Measurements from ENCODE around the gene SCN7A. TPM values are rescaled to one million over a fixed set of nuclear protein-coding genes. Genes with fewer than 3 reads are reported as not detected.

Gene SCN7A
- total RNA-seq, 2 experiments from 2014 or later = not detected

DNA sequence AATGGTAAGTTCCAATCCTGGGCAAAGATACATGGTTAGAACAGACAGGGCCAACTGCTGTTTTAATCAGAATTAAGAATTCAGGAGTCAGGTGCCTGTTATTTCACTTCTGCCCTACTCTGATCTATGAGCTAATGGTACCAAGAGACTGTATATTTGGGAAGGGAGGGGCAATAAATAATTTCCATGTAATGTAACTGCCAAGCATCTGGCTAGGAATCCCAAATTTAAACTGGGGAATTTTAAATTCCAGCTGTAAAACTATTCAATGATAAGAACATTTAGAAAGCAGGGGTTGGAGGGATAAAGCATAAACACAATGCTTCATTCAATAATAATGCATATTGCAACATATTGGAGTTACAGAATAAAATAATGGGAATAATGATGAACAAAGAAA is 49.7 kb downstream of the SCN7A start:
- Mint-ChIP-seq H3K9me3 (peaks cover 1% of the 10 kb centered on the region), H3K36me3 (ENCODE audit: low read depth) (no peaks in the 10 kb centered on the region), H3K27me3 (ENCODE audit: low read depth) (peaks cover 2% of the 10 kb centered on the region), H3K27ac (no peak overlapping the region), H3K4me1 (ENCODE audit: low read depth) (no peaks in the 10 kb centered on the region), H3K4me3 (no peak overlapping the region)
- intact Hi-C loops (cut with micrococcal nuclease) = no loop called here
- CTCF ChIA-PET = no interaction called here
- no peak for DNase-seq

DNA sequence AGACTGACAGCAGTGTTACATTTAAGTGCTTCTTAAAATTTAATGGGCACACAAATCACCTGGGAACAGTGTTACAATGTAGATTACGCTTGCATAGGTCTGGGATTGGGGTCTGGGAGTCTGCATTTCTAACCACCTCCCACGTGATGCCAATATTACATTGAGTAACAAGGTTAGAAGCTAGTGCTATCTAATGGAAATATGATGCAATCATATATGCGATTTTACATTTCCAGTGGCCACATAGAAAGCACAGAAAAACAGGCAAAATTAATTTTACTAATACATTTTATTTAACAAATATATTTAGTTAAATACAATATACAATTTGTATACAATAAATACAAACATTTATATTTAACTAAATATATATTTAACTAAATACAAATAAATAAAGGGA is 53.7 kb downstream of the SCN7A start:
- no peak overlapping the region for H3K27ac Mint-ChIP-seq

DNA sequence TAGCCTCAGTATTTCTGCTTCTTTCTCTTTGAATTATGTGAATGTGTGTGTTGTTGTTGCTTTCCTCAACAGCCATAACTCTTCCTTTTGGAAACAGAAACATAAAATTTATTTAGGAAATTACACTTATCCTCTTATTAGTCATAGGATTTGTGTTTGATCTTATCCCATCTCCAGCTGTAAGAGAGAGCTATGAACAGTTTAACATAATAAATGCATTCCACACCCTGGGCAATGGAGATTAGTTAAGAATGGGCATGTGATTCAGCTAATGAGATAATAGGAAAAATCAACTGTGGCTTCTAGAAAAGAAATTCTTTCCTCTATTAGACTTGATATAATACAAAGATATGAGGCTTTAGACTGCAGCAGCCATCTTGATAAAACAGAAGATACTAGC is 55.0 kb downstream of the SCN7A start:
- no peak for DNase-seq
- intact Hi-C loops (cut with micrococcal nuclease) = no loop called here
- H3K9me3 Mint-ChIP-seq = no peaks in the 10 kb centered on the region
- CTCF ChIA-PET = no interaction called here
- H3K4me3 Mint-ChIP-seq = no peak overlapping the region
- H3K27me3 Mint-ChIP-seq (ENCODE audit: low read depth) = no peaks in the 10 kb centered on the region
- H3K27ac Mint-ChIP-seq = no peak overlapping the region
- H3K4me1 Mint-ChIP-seq (ENCODE audit: low read depth) = no peaks in the 10 kb centered on the region
- no peaks in the 10 kb centered on the region for H3K36me3 Mint-ChIP-seq (ENCODE audit: low read depth)

More for the DNA sequence above, 53.7 kb downstream of the SCN7A start:
- intact Hi-C loops (cut with micrococcal nuclease) = no loop called here
- Mint-ChIP-seq H3K4me3 (no peak overlapping the region), H3K9me3 (no peaks in the 10 kb centered on the region), H3K27me3 (ENCODE audit: low read depth) (no peaks in the 10 kb centered on the region), H3K4me1 (ENCODE audit: low read depth) (no peaks in the 10 kb centered on the region), H3K36me3 (ENCODE audit: low read depth) (no peaks in the 10 kb centered on the region)
- DNase-seq = no peak
- CTCF ChIA-PET = no interaction called here

DNA sequence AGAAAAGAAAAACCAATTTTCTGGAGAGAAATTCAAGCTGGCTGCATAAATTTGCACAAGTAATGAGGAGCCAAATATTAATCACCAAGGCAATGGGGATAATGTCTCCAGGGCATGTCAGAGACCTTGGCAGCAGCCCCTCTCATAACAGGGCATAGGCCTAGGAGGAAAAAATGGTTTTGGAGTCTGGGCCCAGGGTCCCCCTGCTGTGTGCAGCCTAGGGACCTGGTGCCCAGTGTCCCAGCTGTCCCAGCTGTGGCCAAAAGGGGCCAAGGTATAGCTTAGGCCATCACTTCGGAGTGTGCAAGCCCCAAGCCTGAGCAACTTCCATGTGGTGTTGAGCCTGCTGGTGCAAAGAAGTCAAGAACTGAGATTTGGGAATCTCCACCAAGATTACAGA is 57.1 kb downstream of the SCN7A start:
- DNase-seq = no peak
- Mint-ChIP-seq H3K27ac (no peak overlapping the region), H3K9me3 (no peaks in the 10 kb centered on the region), H3K4me3 (no peak overlapping the region), H3K27me3 (ENCODE audit: low read depth) (no peaks in the 10 kb centered on the region), H3K36me3 (ENCODE audit: low read depth) (no peaks in the 10 kb centered on the region), H3K4me1 (ENCODE audit: low read depth) (no peaks in the 10 kb centered on the region)
- intact Hi-C loops (cut with micrococcal nuclease) = no loop called here
- CTCF ChIA-PET = no interaction called here

DNA sequence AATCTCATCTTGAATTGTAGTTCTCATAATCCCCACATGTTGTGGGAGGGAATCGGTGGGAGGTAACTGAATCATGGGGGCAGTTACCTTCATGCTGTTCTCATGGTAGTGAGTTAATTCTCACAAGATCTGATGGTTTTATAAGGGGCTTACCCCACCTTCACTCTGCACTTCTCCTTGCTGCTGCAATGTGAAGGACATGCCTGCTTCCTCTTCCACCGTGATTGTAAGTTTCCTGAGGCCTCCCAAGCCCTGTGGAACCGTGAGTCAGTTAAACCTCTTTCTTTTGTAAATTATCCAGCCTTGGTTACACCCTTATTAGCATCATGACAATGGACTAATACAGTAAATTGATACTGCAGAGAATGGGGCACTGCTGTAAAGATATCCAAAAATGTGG is 57.9 kb downstream of the SCN7A start:
- CTCF ChIA-PET = no interaction called here
- no peaks in the 10 kb centered on the region for H3K36me3 Mint-ChIP-seq (ENCODE audit: low read depth)
- H3K4me3 Mint-ChIP-seq = no peak overlapping the region
- H3K4me1 Mint-ChIP-seq (ENCODE audit: low read depth) = no peaks in the 10 kb centered on the region
- no peaks in the 10 kb centered on the region for H3K27me3 Mint-ChIP-seq (ENCODE audit: low read depth)
- DNase-seq = no peak
- H3K9me3 Mint-ChIP-seq = no peaks in the 10 kb centered on the region
- H3K27ac Mint-ChIP-seq = no peak overlapping the region
- intact Hi-C loops (cut with micrococcal nuclease) = no loop called here

DNA sequence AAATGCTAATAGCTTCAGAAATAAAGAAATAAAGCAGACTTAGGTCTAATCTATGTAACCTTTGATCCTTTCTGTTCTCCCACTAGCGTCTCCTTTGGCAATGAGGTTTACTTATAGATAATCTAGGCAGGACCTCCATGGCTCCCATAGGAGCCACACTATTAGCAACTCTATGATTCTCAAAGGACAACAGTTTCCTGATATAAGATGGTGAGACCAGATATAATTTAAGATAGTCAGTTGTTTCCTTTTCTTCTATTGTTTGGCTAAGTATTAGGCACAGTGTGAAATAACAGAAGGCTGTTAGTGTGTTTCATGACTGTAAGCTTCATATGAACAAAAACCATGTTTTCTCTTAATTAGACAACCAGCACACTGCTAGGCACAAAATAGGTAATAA is 59.6 kb downstream of the SCN7A start:
- Mint-ChIP-seq H3K36me3 (ENCODE audit: low read depth) (no peaks in the 10 kb centered on the region), H3K27ac (no peak overlapping the region), H3K4me3 (no peak overlapping the region), H3K27me3 (ENCODE audit: low read depth) (no peaks in the 10 kb centered on the region), H3K4me1 (ENCODE audit: low read depth) (no peaks in the 10 kb centered on the region), H3K9me3 (no peaks in the 10 kb centered on the region)
- intact Hi-C loops (cut with micrococcal nuclease) = no loop called here
- CTCF ChIA-PET = no interaction called here
- DNase-seq = no peak

DNA sequence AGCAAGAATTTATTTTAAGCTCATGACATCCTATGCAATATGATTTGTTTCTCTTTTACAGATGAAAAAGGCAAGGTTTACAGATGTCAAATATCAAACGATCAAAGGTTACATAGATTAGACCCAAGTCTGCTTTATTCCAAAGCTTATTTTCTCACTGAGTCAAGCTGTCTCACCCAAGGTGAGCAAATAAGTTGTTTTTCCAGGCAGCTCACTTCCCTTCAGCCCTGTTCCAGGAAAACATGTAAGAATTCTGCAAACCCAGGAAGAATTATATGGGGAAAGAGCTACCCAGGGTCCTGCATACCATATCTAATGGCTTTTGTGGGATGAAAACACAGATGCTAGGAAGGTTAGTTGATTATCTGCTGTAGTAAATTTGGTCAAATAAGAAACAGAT is 60.6 kb downstream of the SCN7A start:
- DNase-seq = no peak
- intact Hi-C loops (cut with micrococcal nuclease) = no loop called here
- Mint-ChIP-seq H3K36me3 (ENCODE audit: low read depth) (no peaks in the 10 kb centered on the region), H3K27ac (no peak overlapping the region), H3K27me3 (ENCODE audit: low read depth) (no peaks in the 10 kb centered on the region), H3K9me3 (no peaks in the 10 kb centered on the region), H3K4me1 (ENCODE audit: low read depth) (no peaks in the 10 kb centered on the region), H3K4me3 (no peak overlapping the region)
- CTCF ChIA-PET = no interaction called here

DNA sequence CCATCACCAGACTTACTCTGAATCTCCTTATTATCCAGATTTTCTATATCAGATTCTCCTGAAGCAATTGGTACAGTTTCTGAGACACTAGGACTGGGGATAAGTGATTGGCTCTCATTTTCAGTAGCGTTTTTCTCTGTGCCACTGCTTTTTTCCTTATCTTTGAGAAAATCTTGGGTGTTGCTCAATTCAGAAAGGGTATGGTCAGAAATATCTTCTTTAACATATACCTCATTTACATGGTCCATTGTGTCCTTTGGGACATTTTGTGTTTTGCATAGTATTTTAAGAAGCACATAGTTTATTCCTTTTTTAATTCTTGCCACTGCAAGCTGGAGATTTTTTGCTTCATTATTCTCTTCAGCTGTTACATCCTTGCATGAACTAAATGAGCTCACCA is 61.7 kb downstream of the SCN7A start:
- CTCF ChIA-PET = interaction anchor here (0.6 kb wide), 1 partner anchor 529 kb away, joined by 3 read pairs; no protein-coding TSS in a partner anchor
- no peak overlapping the region for H3K4me3 Mint-ChIP-seq
- no peak overlapping the region for H3K27ac Mint-ChIP-seq
- DNase-seq = no peak
- no peaks in the 10 kb centered on the region for H3K4me1 Mint-ChIP-seq (ENCODE audit: low read depth)
- H3K27me3 Mint-ChIP-seq (ENCODE audit: low read depth) = no peaks in the 10 kb centered on the region
- H3K36me3 Mint-ChIP-seq (ENCODE audit: low read depth) = no peaks in the 10 kb centered on the region
- no peaks in the 10 kb centered on the region for H3K9me3 Mint-ChIP-seq
- intact Hi-C loops (cut with micrococcal nuclease) = no loop called here

DNA sequence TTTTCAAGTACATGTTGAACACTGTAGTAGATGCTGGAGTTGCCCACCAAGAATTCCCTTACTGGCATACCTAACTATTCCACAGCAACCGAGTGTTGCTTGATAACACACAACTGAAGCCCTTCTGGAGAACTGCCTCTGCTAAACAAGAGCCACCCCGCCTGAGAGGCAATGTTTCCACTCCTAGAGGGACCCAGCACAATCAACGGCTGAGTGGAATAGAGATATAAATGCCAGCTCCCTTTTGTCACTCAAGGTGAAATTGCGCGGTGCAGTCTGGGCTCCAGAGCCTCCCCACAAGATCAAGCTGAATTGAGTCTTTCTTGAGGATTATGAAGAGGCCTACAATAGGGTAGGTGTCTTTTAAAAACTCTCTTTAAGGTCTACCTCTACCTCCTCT is 69.2 kb downstream of the SCN7A start:
- Mint-ChIP-seq H3K4me3 (no peak overlapping the region), H3K27me3 (ENCODE audit: low read depth) (no peaks in the 10 kb centered on the region), H3K4me1 (ENCODE audit: low read depth) (no peaks in the 10 kb centered on the region), H3K36me3 (ENCODE audit: low read depth) (no peaks in the 10 kb centered on the region), H3K27ac (no peak overlapping the region), H3K9me3 (no peaks in the 10 kb centered on the region)
- CTCF ChIA-PET = no interaction called here
- intact Hi-C loops (cut with micrococcal nuclease) = no loop called here
- no peak for DNase-seq

DNA sequence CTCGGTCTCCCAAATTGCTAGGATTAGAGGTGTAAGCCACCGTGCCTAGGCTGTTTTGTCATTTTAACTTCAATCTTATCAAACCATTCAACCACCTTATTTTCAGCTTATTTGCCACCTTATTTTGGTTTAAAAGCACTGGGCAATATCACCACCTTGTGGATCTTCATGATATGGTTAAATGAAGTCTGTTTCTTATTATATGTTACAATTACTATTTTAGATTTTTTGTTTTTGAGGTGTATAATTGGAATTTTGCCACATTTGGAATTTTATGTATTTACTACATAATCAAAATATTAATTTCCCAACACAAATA is 74.5 kb downstream of the SCN7A start:
- intact Hi-C loops (cut with micrococcal nuclease) = no loop called here
- no peak overlapping the region for H3K27ac Mint-ChIP-seq
- no peak overlapping the region for H3K4me3 Mint-ChIP-seq
- H3K4me1 Mint-ChIP-seq (ENCODE audit: low read depth) = no peaks in the 10 kb centered on the region
- H3K9me3 Mint-ChIP-seq = no peaks in the 10 kb centered on the region
- no peak for DNase-seq
- H3K36me3 Mint-ChIP-seq (ENCODE audit: low read depth) = no peaks in the 10 kb centered on the region
- H3K27me3 Mint-ChIP-seq (ENCODE audit: low read depth) = no peaks in the 10 kb centered on the region
- CTCF ChIA-PET = no interaction called here

DNA sequence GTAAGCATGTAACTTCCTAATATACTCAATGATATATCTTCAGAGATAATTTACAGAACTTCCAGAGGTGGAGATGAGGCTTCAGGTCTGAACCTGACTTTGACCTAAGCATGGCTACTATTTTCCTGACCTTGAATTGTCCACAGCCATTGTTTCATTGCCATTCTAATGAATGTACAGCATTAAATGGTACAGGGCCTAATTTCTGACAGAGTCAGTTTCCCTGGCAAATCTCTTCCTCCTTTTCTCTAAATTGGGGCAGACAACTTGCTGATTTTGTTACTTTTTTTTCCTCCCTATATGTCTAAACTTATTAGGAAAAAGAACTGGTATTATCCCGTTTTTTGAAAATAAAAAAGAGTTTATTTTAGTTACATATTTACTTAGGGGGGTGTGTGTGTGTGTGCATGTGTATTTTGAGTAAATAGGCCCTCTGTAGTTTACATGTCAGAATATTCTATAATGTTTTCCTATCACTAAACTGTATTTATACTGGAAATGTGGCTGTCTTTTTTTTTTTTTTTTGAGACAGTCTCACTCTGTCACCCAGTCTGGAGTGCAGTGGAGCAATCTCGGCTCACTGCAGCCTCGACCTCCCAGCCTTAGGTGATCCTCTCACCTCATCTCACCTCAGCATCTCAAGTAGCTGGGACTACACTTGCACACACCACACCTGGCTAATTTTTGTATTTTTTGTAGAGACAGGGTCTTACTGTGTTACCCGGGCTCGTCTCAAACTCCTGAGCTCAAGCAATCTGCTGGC is 75.0 kb downstream of the SCN7A start:
- Mint-ChIP-seq H3K9me3 (no peaks in the 10 kb centered on the region), H3K27ac (no peak overlapping the region), H3K36me3 (ENCODE audit: low read depth) (no peaks in the 10 kb centered on the region), H3K27me3 (ENCODE audit: low read depth) (no peaks in the 10 kb centered on the region), H3K4me1 (ENCODE audit: low read depth) (no peaks in the 10 kb centered on the region), H3K4me3 (no peak overlapping the region)
- CTCF ChIA-PET = no interaction called here
- intact Hi-C loops (cut with micrococcal nuclease) = no loop called here
- DNase-seq = no peak

DNA sequence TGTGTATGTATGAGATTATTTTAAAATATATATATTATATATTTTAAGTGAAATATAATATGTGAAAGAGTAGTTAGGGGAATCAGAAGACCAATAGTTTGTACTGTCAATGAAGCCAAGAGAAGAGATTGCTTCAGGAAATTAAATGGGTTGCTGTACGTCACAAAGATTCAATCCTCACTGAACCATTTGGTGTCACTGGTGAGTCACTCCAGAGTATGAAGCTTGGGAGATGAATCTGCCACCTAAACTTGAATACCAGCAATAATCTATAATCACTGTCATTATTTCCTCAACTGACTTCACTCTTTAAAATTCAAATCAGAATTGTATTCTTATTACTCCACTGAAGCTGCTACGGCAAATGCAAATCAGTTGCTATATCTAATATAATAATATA is 76.4 kb downstream of the SCN7A start:
- no peak for DNase-seq
- Mint-ChIP-seq H3K4me1 (ENCODE audit: low read depth) (no peaks in the 10 kb centered on the region), H3K36me3 (ENCODE audit: low read depth) (no peaks in the 10 kb centered on the region), H3K27me3 (ENCODE audit: low read depth) (no peaks in the 10 kb centered on the region), H3K9me3 (no peaks in the 10 kb centered on the region), H3K4me3 (no peak overlapping the region), H3K27ac (no peak overlapping the region)
- intact Hi-C loops (cut with micrococcal nuclease) = no loop called here
- CTCF ChIA-PET = no interaction called here

DNA sequence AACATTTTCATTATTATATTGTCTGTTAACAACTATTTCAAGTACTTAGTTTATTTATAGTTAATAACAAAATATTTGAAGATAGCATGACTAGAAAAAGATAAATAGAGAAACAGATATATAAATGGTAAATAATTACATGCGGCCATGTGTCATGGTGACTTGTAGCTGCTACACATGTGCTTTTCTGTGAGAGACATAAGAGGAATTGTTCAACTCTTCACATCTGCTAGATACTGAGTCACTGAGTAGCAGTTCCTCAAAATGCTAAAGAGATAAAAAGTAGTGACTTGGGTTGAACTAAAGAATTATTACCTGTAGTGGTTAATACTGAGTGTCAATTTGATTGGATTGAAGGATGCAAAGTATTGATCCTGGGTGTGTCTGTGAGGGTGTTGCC is 80.8 kb downstream of the SCN7A start:
- no peaks in the 10 kb centered on the region for H3K36me3 Mint-ChIP-seq (ENCODE audit: low read depth)
- H3K4me1 Mint-ChIP-seq (ENCODE audit: low read depth) = no peaks in the 10 kb centered on the region
- no peak for DNase-seq
- no peaks in the 10 kb centered on the region for H3K27me3 Mint-ChIP-seq (ENCODE audit: low read depth)
- CTCF ChIA-PET = no interaction called here
- intact Hi-C loops (cut with micrococcal nuclease) = no loop called here
- H3K9me3 Mint-ChIP-seq = no peaks in the 10 kb centered on the region
- no peak overlapping the region for H3K4me3 Mint-ChIP-seq
- no peak overlapping the region for H3K27ac Mint-ChIP-seq

Data from activated naive CD4-positive, alpha-beta T cell treated with anti-CD3 and anti-CD28 coated beads for 36 hours (primary cell).